Epithelial cell of proximal tubule (primary cell): Measurements from ENCODE around the gene RPA1. TPM values are rescaled to one million over a fixed set of nuclear protein-coding genes. Genes with fewer than 3 reads are reported as not detected.
"Not testable (repeated sequence)": the region's sequence is repeated elsewhere in the genome, so short reads cannot be mapped to it uniquely, and the experiment has no call there.

Experiments used
- DNase-seq: peaks from one replicate; pipeline ENCODE4 v3.0.0-alpha.2; 2011; ENCODE audit warnings: low read depth
- H3K4me3 ChIP-seq: 2 replicates; pipeline ENCODE4 v1.5.1; 2011; ENCODE audit warnings: low read depth, mild to moderate bottlenecking, low read length
- CTCF ChIP-seq: conservative IDR thresholded peaks from 2 replicates; pipeline ENCODE4 v1.5.1; 2012; ENCODE audit warnings: low read depth, mild to moderate bottlenecking, low read length
- total RNA-seq: library from RNA; depleted of rRNA; stranded (reverse); fragments of >200 nt; gene quantifications from 2 replicates; pipeline ENCODE4 v1.2.3, GENCODE V29; 2015

Gene RPA1
- total RNA-seq, 1 donor from 2014 or later = 28.5 TPM

GRCh38 chr17:1843947-1844346 lies 14.1 kb downstream of the RPA1 start:
- no peak for DNase-seq
- no peak for TF ChIP-seq CTCF
- no peak overlapping the region for H3K4me3 ChIP-seq

- no peak for TF ChIP-seq CTCF
- no peak overlapping the region for H3K4me3 ChIP-seq
- DNase-seq = no peak
Observed at GRCh38 chr17:1847191-1847590, 17.4 kb downstream of the RPA1 start.

GRCh38 chr17:1852327-1852726 lies 22.5 kb downstream of the RPA1 start:
- DNase-seq = no peak
- TF ChIP-seq CTCF = no peak
- no peak overlapping the region for H3K4me3 ChIP-seq

GRCh38 chr17:1853698-1854097 lies 23.9 kb downstream of the RPA1 start:
- DNase-seq = no peak
- no peak for TF ChIP-seq CTCF
- H3K4me3 ChIP-seq = no peak overlapping the region

GRCh38 chr17:1856462-1856861 lies 26.7 kb downstream of the RPA1 start:
- not testable (repeated sequence) for DNase-seq, H3K4me3 ChIP-seq

GRCh38 chr17:1860978-1861377 lies 31.2 kb downstream of the RPA1 start:
- H3K4me3 ChIP-seq = no peak overlapping the region
- no peak for TF ChIP-seq CTCF
- DNase-seq = no peak

GRCh38 chr17:1861391-1862010 lies 31.7 kb downstream of the RPA1 start:
- TF ChIP-seq CTCF = no peak
- no peak for DNase-seq
- no peak overlapping the region for H3K4me3 ChIP-seq
